AML-193 (cell line): Measurements from ENCODE around the gene BMP8A.

Experiments used
- DNase-seq, 2 experiments: peaks; one replicate each; lab custom pipeline; 2025; lab: John Stamatoyannopoulos, UW

Gene BMP8A

GRCh38 chr1:39571178-39571483 is 79.7 kb downstream of the BMP8A start:
- DNase-seq: no peak

- no peak for DNase-seq
Observed at GRCh38 chr1:39572379-39573096, 81.1 kb downstream of the BMP8A start.

GRCh38 chr1:39573097-39573465 is 81.6 kb downstream of the BMP8A start:
- DNase-seq: no peak

GRCh38 chr1:39573736-39574624 is 82.5 kb downstream of the BMP8A start:
- DNase-seq: no peak

- no peak for DNase-seq
Observed at GRCh38 chr1:39574646-39575045, 83.2 kb downstream of the BMP8A start.
